Activated CD4-positive, alpha-beta T cell treated with anti-CD3 and anti-CD28 coated beads, Interleukin-2, amount 50 U/mL, for 16 hours (primary cell): ENCODE data around the gene SIPA1L3.
A peak's percentile ranks its signal among the peaks of the same experiment; 100 is the strongest.

Experiments used
- DNase-seq: peaks from one replicate; pipeline ENCODE4 v3.0.0-alpha.2; 2020

Gene SIPA1L3

GRCh38 chr19:37977992-37978391, 71.0 kb downstream of the SIPA1L3 start:
- DNase-seq, result no peak

DNA sequence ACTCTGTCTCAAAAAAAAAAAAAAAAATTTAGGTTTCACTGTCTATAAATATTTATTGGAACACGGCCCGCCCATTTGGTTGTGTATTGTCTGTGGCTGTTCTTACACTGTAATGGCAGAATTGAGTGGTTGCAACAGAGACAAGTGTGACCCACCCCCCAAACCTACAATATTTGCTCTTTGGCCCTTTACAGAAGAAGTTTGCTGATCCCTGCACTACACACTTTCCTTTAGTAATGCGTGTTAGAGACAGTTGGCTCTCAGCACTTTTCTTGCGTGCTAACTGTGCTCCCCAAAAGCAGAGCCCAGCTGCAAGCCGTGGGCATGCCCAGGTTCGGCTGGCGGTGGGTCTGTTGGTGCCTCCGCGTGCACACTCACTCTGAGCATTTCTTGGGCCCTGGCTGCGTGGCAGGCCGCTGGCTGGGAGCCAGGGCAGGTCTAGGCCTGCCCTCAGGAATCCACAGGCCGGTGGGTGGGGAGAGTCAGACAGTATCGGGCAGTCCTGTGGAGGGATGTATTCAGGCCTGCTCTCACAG, 72.6 kb downstream of the SIPA1L3 start:
- no peak for DNase-seq

DNA sequence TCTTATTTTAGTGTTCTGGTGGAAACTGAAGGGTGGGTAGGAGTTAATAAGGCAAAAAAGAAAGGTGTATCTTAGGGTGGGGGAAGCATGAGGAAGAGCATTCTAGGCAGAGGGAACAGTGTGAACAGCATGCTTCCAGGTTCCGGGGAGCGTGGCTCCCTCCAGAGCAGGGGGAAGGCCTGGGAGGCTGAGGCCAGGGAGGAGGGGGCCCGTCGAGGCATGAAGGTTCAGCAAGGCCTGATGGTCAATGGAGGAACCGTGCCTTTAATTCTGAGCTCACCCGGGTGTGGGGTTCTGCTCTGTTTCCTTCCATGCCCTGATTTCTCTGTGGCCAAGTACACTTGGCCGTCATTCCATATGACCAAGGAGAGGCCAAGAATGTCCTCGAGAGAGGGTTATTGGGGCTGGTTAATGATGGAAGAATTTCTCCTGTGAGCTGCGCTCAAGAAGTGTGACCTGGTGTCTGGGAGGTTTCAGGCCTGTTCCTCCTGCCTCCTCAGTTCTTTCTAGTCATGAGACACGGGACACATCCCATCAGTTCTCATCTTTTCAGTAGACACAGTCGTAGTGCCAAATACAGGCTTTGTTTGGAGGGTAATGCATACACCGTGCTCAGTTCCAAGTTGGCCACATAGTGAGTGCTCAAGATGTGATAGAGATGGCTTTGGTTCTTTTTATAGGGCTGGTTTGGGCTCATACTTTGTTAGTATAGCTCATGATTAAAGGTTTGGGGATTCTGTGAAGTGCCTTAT, 73.6 kb downstream of the SIPA1L3 start:
- no peak for DNase-seq

GRCh38 chr19:37981785-37982475, 74.9 kb downstream of the SIPA1L3 start:
- DNase-seq, result no peak

GRCh38 chr19:37982655-37983054, 75.6 kb downstream of the SIPA1L3 start:
- DNase-seq, result no peak

DNA sequence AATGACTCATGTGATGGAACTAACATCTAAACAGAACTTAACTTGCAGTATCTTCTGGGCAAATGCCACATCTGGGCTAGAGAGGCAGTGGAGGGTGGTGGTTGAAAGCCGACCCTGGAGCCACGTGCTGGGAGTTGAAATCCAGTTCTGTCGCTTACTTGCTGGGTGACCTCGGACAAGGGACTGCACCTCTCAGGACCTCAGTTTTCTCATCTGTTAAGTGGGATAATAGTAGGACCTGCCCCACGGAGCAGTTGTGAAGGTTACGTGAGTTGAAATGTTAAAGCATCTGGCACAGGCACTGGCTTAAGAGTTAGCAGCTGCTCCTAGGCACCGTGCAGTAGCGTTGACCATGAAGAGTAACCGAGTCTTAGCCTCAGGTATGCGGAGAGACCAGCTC, 76.1 kb downstream of the SIPA1L3 start:
- no peak for DNase-seq

GRCh38 chr19:37983916-37984315, 76.9 kb downstream of the SIPA1L3 start:
- DNase-seq, result no peak

GRCh38 chr19:37986048-37986750, 79.2 kb downstream of the SIPA1L3 start:
- no peak for DNase-seq

- DNase-seq, result no peak
Measured at GRCh38 chr19:37987356-37988332, 80.6 kb downstream of the SIPA1L3 start.

GRCh38 chr19:37988758-37989635, 82.0 kb downstream of the SIPA1L3 start:
- no peak for DNase-seq

DNA sequence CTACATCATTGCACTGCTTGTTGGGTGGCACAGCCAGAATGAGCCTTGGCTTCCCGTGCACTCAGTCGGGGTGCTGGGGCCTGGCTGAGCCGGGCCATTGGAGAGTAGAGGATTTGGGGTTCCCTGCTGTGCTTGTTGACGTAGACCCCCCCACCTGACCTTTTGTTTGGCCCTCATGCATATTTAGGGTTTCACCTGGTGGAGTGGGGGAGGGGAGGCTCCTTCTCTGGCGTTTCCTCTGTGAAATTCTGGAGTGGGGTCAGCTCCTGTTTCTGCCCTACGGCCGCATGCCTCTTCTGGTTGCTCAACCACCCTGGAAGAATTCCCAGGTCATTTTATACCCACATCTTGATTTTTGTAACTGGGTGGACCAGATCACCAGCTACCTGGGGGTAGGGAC, 82.8 kb downstream of the SIPA1L3 start:
- DNase-seq, result no peak

- DNase-seq, result no peak
Measured at GRCh38 chr19:37990362-37990761, 83.4 kb downstream of the SIPA1L3 start.

DNA sequence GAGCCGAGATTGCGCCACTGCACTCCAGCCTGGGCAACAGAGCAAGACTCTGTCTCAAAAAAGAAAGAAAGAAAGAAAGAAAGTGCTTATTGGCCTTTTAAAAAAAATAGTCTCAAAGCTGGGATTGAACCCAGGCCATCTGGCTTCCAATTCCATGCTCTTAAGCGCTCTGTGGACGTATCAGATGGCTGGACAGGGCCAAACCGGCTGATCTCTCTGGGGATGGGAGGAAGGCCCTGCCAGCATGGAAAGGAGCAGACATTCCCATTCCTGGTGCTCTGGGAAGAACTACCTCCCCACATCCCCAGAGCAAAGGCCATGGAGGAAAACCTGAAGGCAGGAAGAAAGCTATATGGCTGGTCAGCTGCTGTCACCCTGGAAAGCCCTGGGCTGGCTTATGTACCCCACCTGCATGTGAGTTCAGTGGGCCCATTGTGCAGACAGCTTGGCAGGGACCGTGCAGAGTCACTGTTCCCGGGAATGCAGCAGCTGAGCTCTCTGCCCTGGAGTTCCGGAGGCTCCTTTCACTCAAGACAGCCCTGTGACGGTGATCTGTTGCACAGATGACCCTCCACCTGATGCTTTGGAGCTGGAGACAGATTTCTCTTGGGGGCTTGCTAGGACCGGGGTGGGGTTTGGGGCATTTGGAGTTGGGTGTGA, 84.3 kb downstream of the SIPA1L3 start:
- no peak for DNase-seq

DNA sequence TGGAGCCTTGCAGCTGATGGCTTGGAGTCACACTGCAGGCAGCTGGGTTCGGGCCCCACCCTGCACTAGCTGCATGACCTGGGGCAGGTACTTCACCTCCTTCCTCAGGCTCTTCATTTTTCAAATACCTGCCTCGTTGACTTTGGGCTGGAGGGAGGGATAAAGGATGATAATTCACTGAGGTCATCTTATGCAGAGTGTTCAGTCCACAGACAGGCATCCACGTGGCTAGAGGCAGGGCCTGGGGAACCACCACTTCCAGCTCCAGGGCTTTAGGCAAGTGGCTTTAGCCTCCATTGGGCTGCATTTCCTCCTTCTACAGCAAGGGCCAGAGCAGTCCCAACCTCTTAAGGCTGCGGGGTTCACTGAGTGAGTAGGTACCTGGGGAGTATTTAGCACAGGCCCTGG, 84.8 kb downstream of the SIPA1L3 start:
- DNase-seq, result no peak

GRCh38 chr19:37992761-37993160, 85.8 kb downstream of the SIPA1L3 start:
- DNase-seq, result no peak

- DNase-seq, result no peak
Measured at GRCh38 chr19:37994823-37995130, 87.8 kb downstream of the SIPA1L3 start.

DNA sequence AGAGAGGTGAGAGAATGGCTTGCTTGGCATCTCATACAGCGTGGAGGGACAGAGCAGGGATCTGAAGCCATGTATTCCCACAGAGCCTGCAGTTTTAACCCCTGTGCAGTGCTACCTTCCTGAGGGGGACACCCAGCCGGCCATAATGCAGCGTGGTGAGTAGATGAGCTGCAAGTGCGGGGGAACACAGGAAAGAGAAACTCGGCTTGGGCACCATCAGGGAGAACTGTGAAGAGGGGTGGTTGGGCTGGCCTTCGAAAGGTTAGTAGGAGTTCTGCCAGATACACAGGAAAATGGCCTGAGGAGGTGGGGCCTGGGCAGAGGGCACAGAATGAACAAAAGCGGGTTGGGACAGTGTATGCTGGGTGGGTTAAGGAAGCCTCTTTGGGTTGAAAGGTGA, 88.3 kb downstream of the SIPA1L3 start:
- no peak for DNase-seq

DNA sequence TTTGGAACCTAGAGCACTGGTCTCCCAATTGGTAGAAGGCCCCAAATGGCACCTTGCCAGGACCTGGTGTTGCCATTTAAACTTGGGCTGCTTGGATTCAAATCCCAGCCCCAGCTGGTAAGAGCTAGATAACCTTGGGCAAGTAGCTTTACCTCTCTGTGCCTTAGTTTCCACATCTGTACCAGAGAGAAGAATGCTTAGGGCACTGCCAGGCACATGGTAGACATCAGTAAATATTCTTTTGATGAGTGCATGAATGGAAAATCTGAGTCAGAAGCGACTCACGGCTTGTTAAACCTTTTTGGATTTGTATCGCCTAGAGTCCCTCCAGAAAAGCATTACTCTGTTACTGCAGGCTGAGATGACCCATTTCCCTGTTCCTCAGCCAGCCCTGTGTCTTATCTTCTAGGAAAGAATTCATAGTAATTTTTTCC, 90.9 kb downstream of the SIPA1L3 start:
- peak; percentile 29 for DNase-seq

DNA sequence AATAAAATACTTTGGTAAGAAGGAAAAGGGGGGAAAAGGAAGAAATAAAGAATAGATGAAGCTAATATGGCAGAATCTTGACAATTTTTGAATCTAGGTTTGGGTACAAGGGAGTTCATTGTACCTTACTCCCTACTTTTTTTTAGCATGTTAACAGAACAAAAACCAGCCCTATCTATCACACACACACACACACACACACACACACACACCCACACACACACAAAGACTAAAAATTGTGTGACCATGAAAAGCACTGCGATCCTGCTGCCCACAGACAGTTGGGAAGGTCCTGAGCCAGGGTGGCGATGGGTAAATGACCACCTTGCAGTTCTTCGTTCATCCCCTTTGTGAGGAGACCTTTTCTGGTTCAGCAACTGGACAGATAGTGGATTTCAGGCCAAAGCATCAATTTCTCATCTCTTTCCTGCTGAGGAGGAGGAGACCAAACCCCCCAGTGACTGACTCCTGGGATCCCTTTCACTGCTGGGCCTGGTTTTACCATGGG, 91.8 kb downstream of the SIPA1L3 start:
- DNase-seq, result no peak

DNA sequence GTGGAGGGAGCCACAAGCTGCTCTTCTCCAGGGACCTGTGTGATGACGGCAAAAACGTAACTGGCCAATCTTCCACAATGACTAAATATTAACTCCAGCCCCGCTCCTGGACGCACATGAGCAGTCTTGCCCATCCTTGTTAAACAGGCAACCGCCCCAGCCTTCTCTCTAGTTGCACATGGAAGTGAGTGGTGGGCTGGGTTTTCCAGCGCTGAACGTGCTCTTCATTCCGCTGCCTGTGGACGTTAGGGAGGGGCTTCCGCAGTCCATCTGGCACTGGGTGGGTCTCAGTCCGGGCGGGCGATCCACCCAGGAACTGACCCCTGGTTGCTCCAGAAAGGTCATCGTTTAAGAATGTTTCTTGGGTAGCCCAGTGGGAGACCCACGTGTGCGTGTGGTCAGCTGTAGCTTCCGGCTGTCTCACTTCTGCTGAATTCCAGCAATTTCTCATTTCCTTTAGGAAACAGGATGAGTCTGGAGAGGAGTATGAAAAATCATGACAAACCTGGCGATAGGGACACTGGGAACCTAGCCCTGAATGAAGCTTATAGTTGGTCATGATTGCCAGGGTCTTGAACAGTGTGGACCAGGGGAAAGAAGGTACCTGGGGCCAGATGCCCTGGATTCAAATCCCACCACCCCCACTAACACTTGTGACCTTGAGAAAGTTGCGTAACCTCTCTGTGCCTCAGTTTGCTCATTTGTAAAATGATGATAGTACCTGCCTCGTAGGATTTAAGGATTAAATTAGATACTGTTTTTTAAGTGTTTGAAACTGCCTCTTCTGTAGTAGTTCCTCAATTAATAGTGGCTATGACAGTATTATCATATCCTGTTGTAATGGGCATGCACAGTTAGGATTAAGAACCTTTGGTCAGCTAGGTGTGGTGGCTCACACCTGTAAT, 92.6 kb downstream of the SIPA1L3 start:
- no peak for DNase-seq
